Measurements from ENCODE around the gene CCL2.
"Not testable (repeated sequence)": the region's sequence is repeated elsewhere in the genome, so short reads cannot be mapped to it uniquely, and the experiment has no call there.

The CCL2 gene

DNA sequence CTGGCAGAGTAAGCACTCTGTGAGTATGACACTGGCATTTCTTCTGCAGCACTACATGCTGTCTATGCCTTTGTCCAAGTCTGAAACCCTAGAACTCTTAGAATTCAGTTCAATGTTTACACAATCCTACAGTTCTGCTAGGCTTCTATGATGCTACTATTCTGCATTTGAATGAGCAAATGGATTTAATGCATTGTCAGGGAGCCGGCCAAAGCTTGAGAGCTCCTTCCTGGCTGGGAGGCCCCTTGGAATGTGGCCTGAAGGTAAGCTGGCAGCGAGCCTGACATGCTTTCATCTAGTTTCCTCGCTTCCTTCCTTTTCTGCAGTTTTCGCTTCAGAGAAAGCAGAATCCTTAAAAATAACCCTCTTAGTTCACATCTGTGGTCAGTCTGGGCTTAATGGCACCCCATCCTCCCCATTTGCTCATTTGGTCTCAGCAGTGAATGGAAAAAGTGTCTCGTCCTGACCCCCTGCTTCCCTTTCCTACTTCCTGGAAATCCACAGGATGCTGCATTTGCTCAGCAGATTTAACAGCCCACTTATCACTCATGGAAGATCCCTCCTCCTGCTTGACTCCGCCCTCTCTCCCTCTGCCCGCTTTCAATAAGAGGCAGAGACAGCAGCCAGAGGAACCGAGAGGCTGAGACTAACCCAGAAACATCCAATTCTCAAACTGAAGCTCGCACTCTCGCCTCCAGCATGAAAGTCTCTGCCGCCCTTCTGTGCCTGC is at the start of gene CCL2:
CCL2 (plus strand) TSS at position 635 of the 730 bp plus-strand sequence; CDS start at position 700, 65 bp downstream.
- no peak for DNase-seq (ENCODE audit: extremely low read depth in 1 of 2, low read depth in 1 of 2)

DNA sequence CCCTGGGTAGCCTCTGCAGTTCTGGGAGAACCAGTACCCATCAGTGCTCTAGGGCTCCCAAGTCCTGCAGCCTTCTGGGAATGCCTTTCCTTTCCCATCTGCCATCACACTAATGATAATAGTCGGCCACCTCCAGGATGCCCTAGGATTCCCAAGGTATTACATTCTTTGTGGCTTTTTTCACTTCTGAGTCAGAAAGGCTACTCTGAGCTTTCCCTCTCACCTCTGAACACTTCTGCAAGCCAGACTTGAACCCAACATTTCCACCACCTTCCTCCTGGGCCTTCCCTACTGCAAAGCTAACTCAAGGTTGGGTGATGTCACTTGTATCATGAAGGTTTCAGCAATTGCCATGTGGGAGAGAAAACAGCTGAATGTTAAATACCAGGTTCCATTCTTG is 49.7 kb upstream of the CCL2 start:
- no peak for DNase-seq (ENCODE audit: extremely low read depth in 1 of 2, low read depth in 1 of 2)

DNA sequence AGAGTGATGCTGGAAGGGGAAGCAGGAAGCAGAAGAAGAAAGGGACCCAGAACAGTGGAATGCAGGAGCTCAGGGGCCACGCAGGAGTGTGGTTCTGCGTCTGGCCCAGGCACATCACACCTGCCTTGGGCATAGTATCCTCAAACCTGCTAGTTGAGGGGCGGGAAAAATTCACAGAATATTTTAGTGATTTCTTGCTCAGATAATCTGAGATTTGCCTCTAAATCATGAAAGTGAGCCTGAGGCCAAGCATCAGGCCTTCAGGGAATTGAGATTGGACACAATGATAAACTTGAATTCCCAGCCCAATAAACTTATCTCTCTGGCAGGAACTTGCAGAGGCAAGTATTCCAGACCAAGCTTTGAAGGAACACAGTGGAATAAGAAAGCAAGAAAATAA is 48.5 kb upstream of the CCL2 start:
- DNase-seq (ENCODE audit: extremely low read depth in 1 of 2, low read depth in 1 of 2), result no peak

DNA sequence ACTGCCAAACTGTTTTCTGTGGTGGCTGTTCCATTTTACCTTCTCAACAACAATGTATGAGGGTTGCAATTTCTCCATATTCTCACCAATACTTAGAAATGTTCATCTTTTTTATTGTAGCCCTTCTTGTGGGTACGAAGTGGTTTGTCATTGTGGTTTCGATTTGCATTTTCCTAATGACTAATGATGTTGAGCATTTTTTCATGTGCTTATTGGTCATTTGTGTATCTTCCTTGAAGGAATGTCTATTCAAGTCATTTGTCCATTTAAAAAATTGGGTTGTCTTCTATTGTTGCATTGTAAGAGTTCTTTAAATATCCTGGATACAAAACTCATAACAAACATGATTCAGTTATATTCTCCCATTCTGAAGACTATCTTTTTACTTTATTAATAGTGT is 47.5 kb upstream of the CCL2 start:
- no peak for DNase-seq (ENCODE audit: extremely low read depth in 1 of 2, low read depth in 1 of 2)

DNA sequence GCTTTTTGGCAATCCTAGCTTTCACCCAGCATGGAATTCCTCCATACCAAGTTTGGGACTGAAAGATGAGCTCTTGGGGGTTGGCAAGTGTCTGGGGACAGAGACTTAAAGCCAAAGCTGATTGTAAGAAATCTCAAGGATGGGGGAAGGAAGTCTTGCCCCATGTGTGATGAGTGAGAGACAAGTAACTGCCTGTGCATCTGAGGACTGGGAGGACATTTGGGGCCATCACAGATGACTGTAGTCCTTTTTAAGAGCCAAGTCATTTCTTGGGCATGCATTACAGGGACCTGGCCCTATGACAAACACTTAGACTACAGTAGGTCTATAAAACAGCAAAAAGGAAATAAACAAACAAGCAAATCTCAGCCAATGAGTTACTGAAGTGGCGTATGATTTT is 36.3 kb upstream of the CCL2 start:
- DNase-seq (ENCODE audit: extremely low read depth in 1 of 2, low read depth in 1 of 2), result no peak

DNA sequence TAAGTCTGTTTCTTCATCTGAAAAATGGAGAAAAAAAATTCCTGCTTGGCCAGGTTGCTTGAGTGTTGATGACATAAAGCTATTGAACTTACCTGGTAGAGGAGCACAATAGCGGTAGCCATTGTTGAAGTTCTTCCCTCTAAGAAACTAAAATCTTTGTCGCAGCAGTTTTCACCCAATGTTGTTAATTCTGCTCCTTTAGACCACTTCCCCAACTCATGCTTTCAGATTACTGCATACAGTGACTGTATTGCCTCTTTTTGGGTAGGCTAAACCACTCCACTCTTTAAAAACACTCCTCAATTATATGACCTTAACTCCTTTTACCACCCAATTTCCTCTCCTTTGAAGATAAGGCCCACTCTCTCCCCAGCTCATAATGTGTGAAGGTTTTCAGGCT is 35.7 kb upstream of the CCL2 start:
- no peak for DNase-seq (ENCODE audit: extremely low read depth in 1 of 2, low read depth in 1 of 2)

DNA sequence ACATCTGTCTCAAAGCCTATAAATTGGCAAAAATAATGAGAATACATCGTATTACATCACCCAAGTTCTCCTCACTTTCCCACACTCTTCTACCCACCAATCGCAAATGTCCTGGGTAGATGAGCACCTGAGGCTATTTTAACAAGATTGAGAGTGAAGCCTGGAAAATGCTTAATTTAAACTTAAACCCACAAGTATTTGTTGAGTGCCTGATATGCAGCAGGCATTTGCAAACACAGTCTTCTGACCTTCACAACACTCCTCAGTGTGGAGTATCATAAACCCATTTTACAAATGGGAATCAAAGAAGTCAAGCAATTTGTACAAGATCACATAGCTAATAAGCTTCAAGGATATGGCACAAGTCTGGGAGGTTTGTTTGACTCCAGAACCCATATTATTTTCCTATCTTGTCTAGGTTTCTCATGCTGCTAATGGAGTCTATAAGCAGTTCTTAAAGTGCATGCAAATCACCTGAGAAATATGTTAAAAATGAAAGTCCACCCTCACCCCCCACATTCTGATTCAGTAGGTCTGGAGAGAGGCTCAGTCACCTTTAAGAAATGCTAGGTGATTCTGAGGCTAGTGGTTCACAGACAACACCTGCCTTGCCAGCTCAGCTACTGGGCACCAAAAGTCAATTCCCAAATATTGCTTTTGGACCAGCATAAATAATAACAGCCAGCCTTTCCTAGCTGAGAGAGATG is 34.9 kb upstream of the CCL2 start:
- no peak for DNase-seq (ENCODE audit: extremely low read depth in 1 of 2, low read depth in 1 of 2)

DNA sequence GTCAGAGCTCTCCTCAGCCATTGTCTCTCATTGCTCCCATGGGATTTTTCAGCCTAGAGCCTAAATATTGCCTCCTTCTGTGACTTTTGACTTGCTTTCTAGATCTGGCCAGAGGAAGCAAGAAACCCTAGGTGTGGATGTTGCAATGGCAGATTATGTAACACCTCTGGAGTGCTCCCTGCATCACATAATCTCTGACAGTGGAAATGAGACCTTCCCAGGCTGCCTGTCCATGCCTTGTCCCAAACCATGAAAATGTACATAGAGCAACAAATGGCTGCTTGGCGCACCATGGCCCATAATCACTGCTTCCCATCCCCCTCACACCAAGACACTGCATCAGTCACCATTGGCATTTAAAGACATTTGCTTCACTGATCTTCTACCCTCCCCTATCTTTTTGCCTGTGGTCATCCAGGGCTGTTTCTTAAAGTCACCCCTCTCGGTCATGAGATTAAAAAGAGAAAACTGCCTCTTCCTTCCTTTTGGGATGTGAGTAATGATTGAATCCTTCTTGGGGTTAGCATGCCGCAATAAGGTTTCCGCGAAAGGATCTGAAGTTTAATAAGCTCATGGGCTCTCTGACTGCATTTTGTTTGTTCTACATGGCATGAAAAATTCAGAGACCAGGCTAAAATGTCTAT is 34.2 kb upstream of the CCL2 start:
- DNase-seq (ENCODE audit: extremely low read depth in 1 of 2, low read depth in 1 of 2), result no peak

DNA sequence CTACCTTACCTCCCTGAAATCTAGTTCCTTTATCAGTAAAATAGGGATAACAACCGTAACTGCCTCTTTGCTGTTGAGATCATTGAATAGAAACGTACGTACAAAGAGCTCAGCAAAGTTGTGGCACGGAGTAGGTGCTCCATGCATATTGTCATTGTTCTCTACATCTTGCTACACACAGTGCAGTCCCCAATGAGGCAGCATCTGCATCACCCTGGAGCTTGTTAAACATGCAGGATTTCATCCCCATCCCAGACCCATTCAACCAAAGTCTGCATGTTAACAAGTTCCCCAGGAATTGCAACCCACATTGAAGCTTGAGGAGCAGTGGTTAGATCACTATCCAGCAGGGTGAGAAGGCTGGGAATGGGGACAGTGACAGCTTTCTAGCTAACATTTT is 33.7 kb upstream of the CCL2 start:
- DNase-seq (ENCODE audit: extremely low read depth in 1 of 2, low read depth in 1 of 2), result no peak

DNA sequence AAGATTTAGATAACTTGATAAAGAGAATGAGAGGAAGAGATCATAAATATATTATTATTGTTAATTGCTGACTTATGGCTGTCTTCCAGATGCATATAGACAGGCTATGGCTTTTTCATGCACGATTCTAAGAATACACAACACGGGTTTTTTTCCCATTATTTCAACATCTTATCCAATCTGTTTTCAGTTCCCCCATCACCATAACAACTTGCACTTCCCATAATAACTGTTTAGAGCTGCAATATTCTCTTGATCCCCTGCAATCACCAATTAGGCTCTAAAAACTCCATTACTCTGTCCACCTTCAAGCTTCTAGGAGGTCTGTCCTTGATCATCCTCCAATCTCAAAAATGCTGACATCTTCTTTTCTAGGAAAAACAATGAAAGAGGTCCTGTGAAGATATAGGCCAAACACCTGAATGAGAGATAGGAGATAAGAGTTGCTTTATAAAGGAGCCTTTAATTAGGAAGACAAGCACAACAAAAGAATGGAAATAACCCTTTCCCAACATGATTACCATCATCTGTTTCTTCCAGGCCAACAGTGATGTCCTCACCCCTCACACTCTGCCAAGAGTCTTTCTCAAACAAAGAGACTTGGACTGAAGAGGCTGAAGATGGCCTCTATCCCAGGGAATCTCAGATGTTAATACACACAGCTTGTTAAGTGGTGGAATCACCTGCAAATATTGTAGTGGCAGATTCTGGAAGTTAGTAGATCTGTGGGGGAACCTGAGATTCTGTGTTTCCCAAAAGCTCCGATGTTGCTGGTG is 32.2 kb upstream of the CCL2 start:
- no peak for DNase-seq (ENCODE audit: extremely low read depth in 1 of 2, low read depth in 1 of 2)

DNA sequence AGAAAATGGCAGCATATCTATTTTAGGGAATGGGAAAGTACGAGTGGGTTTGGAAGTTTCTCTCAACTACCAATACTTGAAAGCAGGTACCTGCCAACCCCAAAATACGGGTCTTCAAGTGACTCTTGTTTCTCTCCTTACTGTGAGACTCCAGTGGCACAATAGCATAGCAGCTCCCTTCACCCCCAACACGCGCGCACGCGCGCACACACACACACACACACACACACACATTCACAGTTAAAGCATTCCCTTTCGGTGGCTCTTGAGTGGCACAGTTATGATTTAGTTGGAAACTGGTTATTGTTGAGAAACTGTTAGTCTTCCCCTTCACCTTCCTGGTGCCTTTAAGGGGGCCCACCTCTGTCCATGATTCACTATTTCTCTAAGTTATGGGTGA is 30.0 kb upstream of the CCL2 start:
- no peak for DNase-seq (ENCODE audit: extremely low read depth in 1 of 2, low read depth in 1 of 2)

DNA sequence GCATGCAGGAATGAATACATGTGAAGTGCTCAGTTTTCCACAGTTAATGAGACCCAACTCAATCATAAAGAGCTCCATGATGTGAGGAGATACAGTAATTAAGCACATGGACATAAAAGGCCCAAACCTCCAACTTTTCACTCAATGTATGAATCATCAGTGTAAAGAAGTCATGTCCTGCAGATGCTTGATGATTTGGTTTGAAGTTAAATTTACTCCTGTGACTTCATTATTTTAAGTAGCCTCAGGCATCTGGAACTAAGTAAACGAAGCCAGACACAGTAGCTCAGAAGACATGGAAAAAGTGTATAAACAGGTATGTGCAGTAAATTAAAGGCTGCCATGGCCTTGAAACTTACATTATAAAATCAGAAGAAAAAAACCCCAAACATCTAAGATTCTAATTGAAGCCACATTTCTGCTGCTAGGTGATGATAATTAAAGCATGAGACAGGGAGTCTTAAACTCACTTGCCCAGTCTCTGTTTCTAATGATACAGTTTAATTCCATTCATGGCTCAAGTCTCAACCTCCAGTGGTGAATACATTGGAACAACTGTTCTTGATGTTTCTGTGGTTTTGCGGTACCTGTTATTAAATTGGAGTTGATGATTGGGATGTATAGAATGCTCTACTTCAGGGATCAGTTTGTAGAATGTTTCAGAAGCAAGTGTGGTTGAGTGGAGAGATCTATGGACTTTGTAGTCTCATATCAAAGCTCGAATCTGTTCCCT is 28.9 kb upstream of the CCL2 start:
- DNase-seq (ENCODE audit: extremely low read depth in 1 of 2, low read depth in 1 of 2), result no peak

DNA sequence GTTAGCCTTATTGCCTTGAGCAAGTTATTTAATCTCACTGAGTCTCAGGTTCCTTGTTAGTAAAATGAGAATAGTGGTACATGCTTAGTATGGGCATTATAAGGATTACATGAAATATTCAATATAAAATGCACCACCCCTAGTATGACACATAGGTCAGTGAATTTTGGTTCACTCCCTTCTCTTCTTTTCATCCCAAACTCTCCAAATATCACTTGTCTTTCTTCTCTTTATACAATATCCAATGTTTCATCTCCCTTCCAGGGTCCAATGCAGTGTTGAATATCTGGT is 28.4 kb upstream of the CCL2 start:
- DNase-seq (ENCODE audit: extremely low read depth in 1 of 2, low read depth in 1 of 2), result no peak

DNA sequence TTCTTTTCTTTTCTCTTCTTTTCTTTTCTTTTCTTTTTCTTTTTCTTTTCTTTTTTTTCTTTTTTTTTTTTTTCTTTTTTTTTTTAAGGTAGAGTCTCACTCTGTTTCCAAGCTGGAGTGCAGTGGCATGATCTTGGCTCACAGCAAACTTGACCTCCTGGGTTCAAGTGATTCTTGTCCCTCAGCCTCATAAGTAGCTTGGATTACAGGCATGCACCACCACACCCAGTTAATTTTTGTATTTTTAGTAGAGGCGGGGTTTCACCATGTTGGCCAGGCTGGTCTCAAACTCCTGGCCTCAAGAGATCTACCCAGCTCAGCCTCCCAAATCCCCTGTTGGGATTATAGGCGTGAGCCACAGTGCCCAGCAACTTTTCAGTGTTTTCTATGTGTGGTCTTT is 27.8 kb upstream of the CCL2 start:
- not testable (repeated sequence) for DNase-seq (ENCODE audit: extremely low read depth in 1 of 2, low read depth in 1 of 2)

DNA sequence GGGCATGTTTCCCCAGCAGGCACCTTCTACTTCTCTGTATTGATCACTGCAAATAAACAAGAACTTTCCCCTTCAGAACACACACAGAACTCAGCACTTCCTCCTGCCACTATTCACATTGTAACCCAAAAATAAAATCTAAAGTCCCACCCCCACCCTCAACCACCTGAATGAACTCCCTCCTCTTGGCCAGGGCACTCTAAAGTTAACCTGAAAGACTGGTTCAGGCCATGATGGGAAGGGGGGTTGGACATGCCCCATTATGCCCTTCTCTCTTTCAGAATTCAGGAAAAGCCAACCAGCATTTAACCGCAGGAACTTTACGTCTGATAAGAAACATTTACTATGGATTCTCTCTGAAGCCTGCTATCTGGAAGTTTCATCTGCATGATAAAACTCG is 27.4 kb upstream of the CCL2 start:
- DNase-seq (ENCODE audit: extremely low read depth in 1 of 2, low read depth in 1 of 2), result no peak

DNA sequence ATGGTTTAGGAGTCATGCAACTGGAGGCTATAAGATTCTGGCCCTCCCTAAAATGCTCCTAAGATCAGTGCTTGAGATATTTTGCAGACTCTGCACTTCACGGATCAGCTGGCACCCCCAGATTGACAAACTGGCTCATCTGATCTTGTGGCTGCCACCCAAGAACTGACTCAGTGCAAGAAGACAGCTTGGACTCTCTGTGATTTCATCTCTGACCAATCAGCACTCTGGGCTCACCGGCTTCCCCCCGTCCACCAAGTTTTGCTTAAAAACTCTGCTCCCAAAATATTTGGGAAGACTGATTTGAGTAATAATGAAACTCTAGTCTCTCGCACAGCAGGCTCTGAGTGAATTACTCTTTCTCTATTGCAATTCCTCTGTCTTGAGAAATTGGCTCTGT is 26.3 kb upstream of the CCL2 start:
- DNase-seq (ENCODE audit: extremely low read depth in 1 of 2, low read depth in 1 of 2), result no peak

DNA sequence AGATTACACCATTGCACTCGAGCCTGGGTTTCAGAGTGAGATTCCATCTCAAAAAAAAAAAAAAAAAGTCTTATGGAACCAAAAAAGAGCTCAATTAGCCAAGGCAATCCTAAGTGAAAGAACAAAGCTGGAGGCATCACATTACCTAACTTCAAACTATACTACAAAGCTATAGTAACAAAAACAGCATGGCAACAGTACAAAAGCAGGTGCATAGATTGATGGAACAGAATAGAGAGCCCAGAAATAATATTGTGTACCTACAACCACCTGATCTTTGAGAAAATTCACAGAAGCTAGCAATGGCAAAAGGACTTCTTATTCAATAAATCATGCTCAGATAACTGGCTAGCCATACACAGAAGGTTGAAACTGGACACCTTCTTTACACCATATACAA is 24.7 kb upstream of the CCL2 start:
- no peak for DNase-seq (ENCODE audit: extremely low read depth in 1 of 2, low read depth in 1 of 2)

DNA sequence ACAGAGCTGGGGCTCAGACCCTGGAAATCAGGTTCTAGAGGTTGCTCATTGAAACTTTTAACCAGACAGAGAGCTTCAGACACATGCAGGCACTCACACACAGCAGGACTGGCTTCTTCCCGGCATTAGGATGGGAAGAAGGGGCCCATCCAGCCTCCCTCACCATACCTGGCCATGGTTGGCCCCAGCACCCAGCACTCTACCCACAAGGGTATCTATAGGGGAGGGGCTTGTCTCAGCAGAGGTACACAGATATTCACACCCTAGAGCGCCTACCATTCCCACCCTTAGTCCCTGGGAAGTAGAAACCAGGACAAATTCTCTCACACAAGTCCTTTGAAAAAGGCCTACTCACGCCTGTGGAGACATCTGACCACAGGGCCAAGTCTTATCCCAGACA is 20.5 kb upstream of the CCL2 start:
- no peak for DNase-seq (ENCODE audit: extremely low read depth in 1 of 2, low read depth in 1 of 2)

DNA sequence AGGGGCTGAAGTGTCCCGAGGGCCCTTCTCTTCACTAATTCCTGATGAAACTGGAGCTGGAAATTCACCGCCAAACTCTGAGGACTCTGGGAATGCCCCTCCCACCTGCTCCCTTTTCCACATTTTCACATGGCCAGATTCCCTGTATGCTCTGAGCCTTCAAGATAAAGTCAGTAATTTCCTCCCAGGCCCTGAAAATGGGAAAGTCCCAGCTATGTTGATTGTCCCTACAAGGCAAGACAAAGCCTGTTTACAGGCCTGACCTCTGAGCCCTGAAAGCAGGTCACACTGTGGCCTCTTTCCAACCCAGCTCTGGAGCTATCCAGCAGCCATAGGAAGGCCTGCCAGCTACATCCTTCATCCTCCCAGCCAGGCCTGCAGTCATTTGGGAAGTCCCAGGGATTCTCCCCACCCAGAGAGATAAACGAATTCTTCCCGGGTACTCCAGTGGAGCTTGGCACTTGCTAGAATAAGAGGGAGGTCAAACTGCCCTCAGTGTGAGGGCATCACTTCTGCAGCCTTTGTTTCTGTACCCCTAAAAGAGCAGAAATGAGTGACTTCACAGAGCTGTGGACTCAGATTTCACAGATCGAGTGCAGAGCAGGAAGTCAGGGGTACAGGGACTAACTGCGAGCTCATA is 19.6 kb upstream of the CCL2 start:
- DNase-seq (ENCODE audit: extremely low read depth in 1 of 2, low read depth in 1 of 2), result no peak

DNA sequence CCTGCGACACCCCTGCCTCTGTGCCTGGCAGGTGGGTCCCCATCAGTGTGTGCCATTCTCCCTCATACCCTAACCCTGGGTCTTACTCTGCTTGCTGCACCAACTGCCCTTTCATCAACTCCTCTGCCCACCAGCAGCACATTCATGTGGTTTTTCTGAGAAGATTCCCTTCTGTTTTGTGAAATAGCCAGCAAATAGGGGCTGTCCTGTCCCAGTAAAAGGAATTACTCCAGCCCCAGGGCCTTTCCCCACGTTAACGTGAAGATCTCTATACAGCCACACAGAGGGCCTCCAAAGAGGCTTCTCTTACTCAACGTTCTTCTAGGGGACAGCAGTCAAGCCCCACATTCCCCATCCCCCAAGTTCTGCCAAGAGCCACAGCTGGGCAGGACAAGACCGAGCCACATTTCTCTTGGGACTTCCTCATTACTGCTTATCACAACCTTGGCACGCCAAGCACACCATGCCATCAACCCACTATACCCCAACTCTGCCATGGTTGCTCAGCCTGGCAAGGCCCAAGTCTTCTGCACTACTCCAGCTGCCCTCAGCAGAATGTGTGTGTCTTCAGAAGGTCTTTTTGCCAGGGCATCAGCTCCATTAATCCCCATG is 18.7 kb upstream of the CCL2 start:
- DNase-seq (ENCODE audit: extremely low read depth in 1 of 2, low read depth in 1 of 2), result no peak

All from stimulated activated CD8-positive, alpha-beta memory T cell treated with anti-CD3 and anti-CD28 coated beads, Interleukin-7, amount 100 ng/mL, for 48 hours (primary cell).